ENCODE measurements around the gene NFKB2. TPM values are rescaled to one million over a fixed set of nuclear protein-coding genes. Genes with fewer than 3 reads are reported as not detected.

The NFKB2 gene
- total and polyA plus RNA-seq, 2 of the 8 experiments (the other 6 are each of a cell fraction or from before 2014, with no cell fraction given): 20.4 to 31.4 TPM

GRCh38 chr10:102432162-102432950, 36.9 kb downstream of the NFKB2 start, which contains the start of gene CUEDC2 (continued):
- TF ChIP-seq RAD21 (IDR thresholded peaks at IDR 0.05 in 1 of 2, conservative IDR thresholded peaks at IDR 0.05 in 1 of 2; ENCODE audit: low read depth in 2 of 2, low read length in 2 of 2) (peak in 1 of 2 experiments; percentile 5; a peak in 1 of 4 replicates), SP1 (IDR thresholded peaks at IDR 0.05; ENCODE audit: low read depth, low read length) (peak; percentile 90), E2F6 (IDR thresholded peaks at IDR 0.05) (peak; percentile 51; the same call in 1 of the 2 replicates), POLR2A (IDR thresholded peaks at IDR 0.05; ENCODE audit: control extremely low read depth in 1 of 2, low read depth in 2 of 2, low read length in 2 of 2) (peak; percentile 34 to 84), GTF2F1 (IDR thresholded peaks at IDR 0.05; ENCODE audit: borderline replicate concordance, low read depth, low read length) (no peak), JUN (IDR thresholded peaks at IDR 0.05; ENCODE audit: low read depth, low read length) (no peak), HDAC2 (IDR thresholded peaks at IDR 0.05; ENCODE audit: borderline replicate concordance in 1 of 2, low read depth in 2 of 2, low read length in 2 of 2) (0 out of 4 replicates have a peak, but pooled peaks of 1 of the 2 experiments have one; percentile 66), TAF7 (optimal IDR thresholded peaks at IDR 0.05; ENCODE audit: borderline replicate concordance, low read depth, low read length) (peak; percentile 86), ZNF274 (IDR thresholded peaks at IDR 0.05; ENCODE audit: borderline replicate concordance, extremely low read depth, low read length) (no peak), CREB1 (IDR thresholded peaks at IDR 0.05) (peak; percentile 74), PHF8 (conservative IDR thresholded peaks at IDR 0.05; ENCODE audit: low read depth, low read length) (peak; percentile 85), SP4 (IDR thresholded peaks at IDR 0.05; ENCODE audit: low read length) (peak; percentile 82), MAX (IDR thresholded peaks at IDR 0.05) (peak; percentile 33), SIN3A (conservative IDR thresholded peaks at IDR 0.05 in 1 of 2, IDR thresholded peaks at IDR 0.05 in 1 of 2; ENCODE audit: low read depth in 1 of 2, low read length in 2 of 2) (peak; percentile 56 to 82; a peak in 2 of 4 replicates), KDM4A (IDR thresholded peaks at IDR 0.05; ENCODE audit: low read depth, low read length, severe bottlenecking) (peak; percentile 52), YY1 (IDR thresholded peaks at IDR 0.05; ENCODE audit: low read depth, low read length) (peak; percentile 100), TAF1 (IDR thresholded peaks at IDR 0.05; ENCODE audit: low read depth, low read length) (peak; percentile 85), CHD2 (IDR thresholded peaks at IDR 0.05; ENCODE audit: low read length) (no peak), MAFK (IDR thresholded peaks at IDR 0.05; ENCODE audit: low read depth, low read length) (no peak)
